Activated gamma-delta T cell treated with anti-CD3 and anti-CD28 coated beads, Interleukin-2, amount 50 U/mL, for 16 hours (primary cell): Measurements from ENCODE around the gene AFAP1L2.

Experiments
- DNase-seq: peaks from one replicate; pipeline ENCODE4 v3.0.0-alpha.2; 2020; ENCODE audit warnings: low read depth

Gene AFAP1L2

GRCh38 chr10:114404171-114405010 lies at the start of gene AFAP1L2:
Gene AFAP1L2 (minus strand): TSS chr10:114404502. CDS start chr10:114404455, 47 bp downstream.
- no peak for DNase-seq

GRCh38 chr10:114453576-114453975 lies 49.3 kb upstream of the AFAP1L2 start:
- DNase-seq = no peak

GRCh38 chr10:114448897-114449296 lies 44.6 kb upstream of the AFAP1L2 start:
- DNase-seq = no peak

- no peak for DNase-seq
Observed at GRCh38 chr10:114445332-114445731, 41.0 kb upstream of the AFAP1L2 start.

- no peak for DNase-seq
Observed at GRCh38 chr10:114444819-114445218, 40.5 kb upstream of the AFAP1L2 start.

- DNase-seq = no peak
Observed at GRCh38 chr10:114442091-114442630, 37.9 kb upstream of the AFAP1L2 start.

GRCh38 chr10:114441107-114441506 lies 36.8 kb upstream of the AFAP1L2 start:
- no peak for DNase-seq

- no peak for DNase-seq
Observed at GRCh38 chr10:114437473-114438292, 33.4 kb upstream of the AFAP1L2 start.

GRCh38 chr10:114436941-114437340 lies 32.6 kb upstream of the AFAP1L2 start:
- DNase-seq = no peak

GRCh38 chr10:114432566-114433093 lies 28.3 kb upstream of the AFAP1L2 start:
- no peak for DNase-seq

GRCh38 chr10:114431414-114432135 lies 27.3 kb upstream of the AFAP1L2 start:
- no peak for DNase-seq

GRCh38 chr10:114430688-114431413 lies 26.5 kb upstream of the AFAP1L2 start:
- DNase-seq = no peak

GRCh38 chr10:114429581-114430335 lies 25.5 kb upstream of the AFAP1L2 start:
- no peak for DNase-seq

- no peak for DNase-seq
Observed at GRCh38 chr10:114427124-114427852, 23.0 kb upstream of the AFAP1L2 start.

GRCh38 chr10:114426476-114426875 lies 22.2 kb upstream of the AFAP1L2 start:
- DNase-seq = no peak

- DNase-seq = no peak
Observed at GRCh38 chr10:114420811-114421485, 16.6 kb upstream of the AFAP1L2 start.

GRCh38 chr10:114418109-114418508 lies 13.8 kb upstream of the AFAP1L2 start:
- DNase-seq = no peak

GRCh38 chr10:114412907-114413797 lies 8.8 kb upstream of the AFAP1L2 start:
- no peak for DNase-seq
